Right cardiac atrium (tissue), 5 donors: ENCODE measurements around the gene RCAN3. TPM values are rescaled to one million over a fixed set of nuclear protein-coding genes. Genes with fewer than 3 reads are reported as not detected.
"Not testable (repeated sequence)": the region's sequence is repeated elsewhere in the genome, so short reads cannot be mapped to it uniquely, and the experiment has no call there.

Experiments used
- ATAC-seq, 2 donors: fragments of 200-7000 bp; cut with Tn5 transposase; one replicate each; pipeline versions ENCODE4 v1.8.0 to v1.9.1; 2020; ENCODE audit warnings: moderate library complexity in 2 of 2, mild to moderate bottlenecking in 1 of 2
- DNase-seq, 3 donors: peaks; one replicate each; pipeline ENCODE4 v3.0.0-alpha.2; 2020
- H3K27ac ChIP-seq: one replicate; pipeline ENCODE4 v1.5.1; 2013; ENCODE audit warnings: mild to moderate bottlenecking, low read length, control low read depth, moderate library complexity
- H3K27me3 ChIP-seq: one replicate; pipeline ENCODE4 v1.6.1; 2013; ENCODE audit not compliant: control insufficient read depth, insufficient read depth
- H3K4me1 ChIP-seq: one replicate; pipeline ENCODE4 v1.6.1; 2013; ENCODE audit warnings: low read length; ENCODE audit not compliant: control insufficient read depth, insufficient read depth
- H3K4me3 ChIP-seq: one replicate; pipeline ENCODE4 v1.5.1; 2013; ENCODE audit warnings: low read length, control low read depth
- H3K9me3 ChIP-seq: one replicate; pipeline ENCODE4 v1.6.1; 2013; ENCODE audit warnings: low read length; ENCODE audit not compliant: control insufficient read depth
- WGBS: extraction: QIAGEN DNeasy Blood & Tissue Kit; methylation state at CpG from one replicate; pipeline ENCODE4 v1.1.7; 2013; 5-methylcytosine and 5-hydroxymethylcytosine counted together
- intact Hi-C, 4 donors: fragments of 100-400 bp; cut with DNase I; formaldehyde crosslinking; loops; one replicate each; pipeline versions ENCODE4 v1.11.0 to v1.14.0; 2022 to 2023
- polyA plus RNA-seq: library from polyadenylated mRNA; stranded (reverse); fragments of 200-250 nt; gene quantifications from one replicate; pipeline ENCODE4 v1.2.3, GENCODE V29; 2013
- total RNA-seq, 4 donors: library from RNA; stranded (reverse); fragmentation: NEBNext Ultra II Directional; extraction: Animal tissue kit (Norgen Biotek cat#: 25700); gene quantifications; one replicate each; pipeline ENCODE4 v1.2.1, GENCODE V29; 2021
- donor health status: healthy with polysubstance abuse.
- donor health status: DM: no; HTN: yes; CAD: no.
- donor health status: DM: no; HTN: no; CAD: no.
- donor health status: DM: no; HTN: yes; CAD: no; lungs with severe emphysema.
- donor health status: DM: yes; HTN: yes; CAD: no.

RCAN3 gene
- total and polyA plus RNA-seq, 5 donors: 2.1 to 6.6 (median 6.0) TPM

- ATAC-seq: no peak
- WGBS: 93% methylated on average over 5 of the region's 5 CpGs
- intact Hi-C loops: no loop called here
Measured at GRCh38 chr1:24514946-24515345, 12.3 kb downstream of the RCAN3 start.

GRCh38 chr1:24515671-24516209 lies 13.1 kb downstream of the RCAN3 start:
- H3K27me3 ChIP-seq, H3K27ac ChIP-seq, H3K4me1 ChIP-seq, DNase-seq, intact Hi-C loops, H3K4me3 ChIP-seq, H3K9me3 ChIP-seq: not testable (repeated sequence)
- WGBS: 91% methylated on average over 14 of the region's 14 CpGs
- peak in 1 of 2 donors; percentile 39 for ATAC-seq

More at GRCh38 chr1:24514946-24515345, 12.3 kb downstream of the RCAN3 start:
- Histone ChIP-seq H3K27ac (no peak overlapping the region), H3K9me3 (no peaks in the 10 kb centered on the region), H3K4me3 (no peak overlapping the region), H3K27me3 (no peaks in the 10 kb centered on the region), H3K4me1 (no peaks in the 10 kb centered on the region)
- no peak for DNase-seq

GRCh38 chr1:24516506-24516905 lies 13.9 kb downstream of the RCAN3 start:
- no peaks in the 10 kb centered on the region for H3K9me3 ChIP-seq
- H3K27ac ChIP-seq: no peak overlapping the region
- H3K27me3 ChIP-seq: no peaks in the 10 kb centered on the region
- WGBS: 87% methylated on average over 12 of the region's 12 CpGs
- intact Hi-C loops: no loop called here
- ATAC-seq (no peak), DNase-seq (no peak)
- no peak overlapping the region for H3K4me3 ChIP-seq
- H3K4me1 ChIP-seq: no peaks in the 10 kb centered on the region

DNA sequence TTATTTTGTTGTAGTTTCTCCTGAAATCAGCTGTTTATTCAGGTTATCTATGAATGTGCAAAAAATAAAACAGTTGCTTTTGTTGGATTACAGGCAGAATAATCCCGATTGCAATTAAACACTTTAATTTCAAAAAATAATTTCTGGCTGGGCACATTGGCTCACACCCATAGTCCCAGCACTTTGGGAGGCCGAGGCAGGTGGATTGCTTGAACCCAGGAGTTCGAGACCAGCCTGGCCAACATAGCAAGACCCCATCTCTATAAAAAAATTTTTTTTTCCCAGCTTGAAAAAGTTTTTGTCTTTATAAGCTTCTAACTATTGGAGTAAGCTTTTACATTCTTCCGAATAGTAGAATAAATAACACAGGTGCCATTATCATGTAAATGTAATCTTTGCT lies 15.3 kb downstream of the RCAN3 start:
- Histone ChIP-seq H3K4me1 (no peaks in the 10 kb centered on the region), H3K9me3 (no peaks in the 10 kb centered on the region), H3K27me3 (no peaks in the 10 kb centered on the region), H3K27ac (no peak overlapping the region), H3K4me3 (no peak overlapping the region)
- ATAC-seq: no peak
- WGBS: 92% methylated on average over 4 of the region's 4 CpGs
- intact Hi-C loops: no loop called here
- DNase-seq: no peak

- intact Hi-C loops: not testable (repeated sequence)
Measured at GRCh38 chr1:24520282-24520681, 17.6 kb downstream of the RCAN3 start.

DNA sequence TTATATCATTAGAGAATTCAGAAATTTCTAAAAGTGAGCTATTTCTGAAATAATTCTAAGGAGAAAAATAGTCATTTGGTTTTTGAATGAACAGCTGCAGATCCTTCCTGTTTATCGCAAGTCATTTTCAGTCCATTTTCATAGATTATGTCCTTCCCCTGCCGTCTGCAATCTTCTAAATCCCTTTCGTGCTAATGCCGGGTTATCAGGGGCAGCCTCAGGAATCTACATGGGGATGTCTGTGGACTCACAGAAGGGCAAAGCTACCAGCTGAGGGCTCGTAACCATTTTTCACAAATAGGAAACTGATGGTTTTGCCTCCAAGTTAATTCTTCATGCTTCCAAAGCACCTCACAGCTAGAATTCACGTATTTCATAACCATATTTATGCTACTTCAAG lies 23.0 kb downstream of the RCAN3 start:
- ATAC-seq (no peak), DNase-seq (no peak)
- no peaks in the 10 kb centered on the region for H3K27me3 ChIP-seq
- no peak overlapping the region for H3K4me3 ChIP-seq
- no peaks in the 10 kb centered on the region for H3K9me3 ChIP-seq
- H3K27ac ChIP-seq: no peak overlapping the region
- H3K4me1 ChIP-seq: no peaks in the 10 kb centered on the region
- intact Hi-C loops: no loop called here
- 73% methylated on average over 6 of the region's 6 CpGs for WGBS

More at GRCh38 chr1:24520282-24520681, 17.6 kb downstream of the RCAN3 start:
- H3K4me3 ChIP-seq, ATAC-seq, H3K27me3 ChIP-seq, DNase-seq, H3K27ac ChIP-seq, H3K9me3 ChIP-seq, H3K4me1 ChIP-seq: not testable (repeated sequence)
- 95% methylated on average over 5 of the region's 5 CpGs for WGBS

DNA sequence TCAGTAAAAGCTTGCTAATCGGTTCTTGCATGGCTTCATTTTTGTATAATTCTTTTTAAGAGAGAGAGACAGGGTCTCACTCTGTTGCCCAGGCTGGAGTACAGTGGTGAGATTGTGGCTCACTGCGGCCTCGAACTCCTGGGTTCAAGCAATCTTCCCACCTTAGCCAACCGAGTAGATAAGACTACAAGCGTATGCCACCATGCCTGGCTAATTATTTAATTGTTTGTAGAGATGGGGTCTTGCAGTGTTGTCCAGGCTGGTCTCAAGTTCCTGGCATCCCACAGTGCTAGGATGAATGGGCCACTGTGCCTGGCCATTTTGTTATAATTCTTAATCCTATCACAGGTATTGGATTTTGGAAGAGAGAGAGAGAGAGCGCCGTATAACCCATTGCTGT lies 23.4 kb downstream of the RCAN3 start:
- intact Hi-C loops: no loop called here
- Histone ChIP-seq H3K4me3 (no peak overlapping the region), H3K27ac (no peak overlapping the region), H3K4me1 (no peaks in the 10 kb centered on the region), H3K27me3 (no peaks in the 10 kb centered on the region), H3K9me3 (no peaks in the 10 kb centered on the region)
- ATAC-seq: no peak
- 83% methylated on average over 7 of the region's 7 CpGs for WGBS
- DNase-seq: no peak

DNA sequence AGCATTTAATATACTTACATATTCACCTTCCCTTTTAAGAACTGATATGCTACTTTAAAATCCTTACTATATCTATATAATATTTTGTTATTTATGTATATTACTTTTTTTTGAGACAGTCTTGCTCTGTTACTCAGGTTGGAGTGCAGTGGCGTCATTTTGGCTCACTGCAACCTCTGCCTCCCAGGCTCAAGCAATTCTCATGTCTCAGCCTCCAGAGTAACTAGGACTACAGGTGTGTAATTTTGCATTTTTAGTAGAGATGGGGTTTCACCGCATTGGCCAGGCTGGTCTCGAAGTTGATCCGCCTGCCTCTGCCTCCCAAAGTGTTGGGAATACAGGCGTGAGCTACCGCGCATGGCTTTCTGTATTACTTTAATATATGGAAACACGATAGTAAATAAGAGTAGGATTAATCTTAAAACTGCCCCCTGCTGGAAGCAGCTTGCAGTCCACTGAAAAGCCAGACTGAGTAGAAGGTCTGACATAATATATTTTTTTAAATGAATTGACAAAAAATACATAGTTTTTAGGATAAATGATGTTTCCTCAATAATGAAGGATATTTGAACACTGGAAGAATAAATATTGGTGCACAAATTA lies 24.4 kb downstream of the RCAN3 start:
- no peak overlapping the region for H3K4me3 ChIP-seq
- intact Hi-C loops: no loop called here
- H3K9me3 ChIP-seq: no peaks in the 10 kb centered on the region
- DNase-seq (no peak), ATAC-seq (no peak)
- 80% methylated on average over 8 of the region's 8 CpGs for WGBS
- no peaks in the 10 kb centered on the region for H3K27me3 ChIP-seq
- H3K4me1 ChIP-seq: no peaks in the 10 kb centered on the region
- no peak overlapping the region for H3K27ac ChIP-seq

DNA sequence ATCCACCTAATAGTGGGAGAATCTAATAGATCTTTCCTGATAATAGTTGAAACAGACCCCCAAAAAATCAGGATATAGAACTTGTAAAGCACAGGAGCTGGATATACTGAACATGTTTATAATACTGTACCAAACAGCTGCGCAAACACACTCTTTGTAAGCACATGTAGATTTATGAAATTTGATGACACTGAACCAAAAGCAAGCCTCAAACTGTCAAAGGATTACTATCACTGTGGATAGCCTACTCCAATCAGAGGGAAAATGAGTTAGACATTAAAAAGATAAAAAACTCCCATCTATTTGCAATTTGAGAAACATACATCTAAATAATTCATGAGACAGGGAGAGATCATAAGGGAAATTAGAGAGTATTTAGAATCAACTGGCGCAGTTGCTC lies 26.1 kb downstream of the RCAN3 start:
- no peaks in the 10 kb centered on the region for H3K9me3 ChIP-seq
- H3K27me3 ChIP-seq: no peaks in the 10 kb centered on the region
- no peak for ATAC-seq
- DNase-seq: no peak
- intact Hi-C loops: no loop called here
- 97% methylated on average over 2 of the region's 2 CpGs for WGBS
- H3K27ac ChIP-seq: no peak overlapping the region
- H3K4me3 ChIP-seq: no peak overlapping the region
- H3K4me1 ChIP-seq: no peaks in the 10 kb centered on the region

GRCh38 chr1:24529292-24529691 lies 26.7 kb downstream of the RCAN3 start:
- H3K4me1 ChIP-seq, H3K27me3 ChIP-seq, H3K4me3 ChIP-seq, DNase-seq, H3K27ac ChIP-seq, ATAC-seq, H3K9me3 ChIP-seq, intact Hi-C loops: not testable (repeated sequence)
- WGBS: 90% methylated on average over 7 of the region's 7 CpGs

DNA sequence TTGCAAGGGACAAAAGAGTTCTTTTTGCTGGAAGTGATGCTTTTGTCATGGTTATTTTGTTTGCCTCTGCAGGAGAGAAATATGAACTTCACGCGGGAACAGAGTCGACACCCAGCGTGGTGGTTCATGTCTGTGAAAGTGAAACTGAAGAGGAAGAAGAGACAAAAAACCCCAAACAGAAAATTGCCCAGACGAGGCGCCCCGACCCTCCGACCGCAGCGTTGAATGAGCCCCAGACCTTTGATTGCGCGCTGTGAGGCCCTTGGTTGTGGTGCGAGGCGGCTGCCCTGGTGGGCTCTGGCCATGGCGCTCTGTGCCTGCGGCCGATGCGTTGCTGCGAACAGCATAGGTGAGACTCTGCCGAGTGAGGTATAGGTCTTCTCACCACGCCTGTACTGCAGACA lies 32.4 kb downstream of the RCAN3 start:
- DNase-seq (no peak), ATAC-seq (no peak)
- intact Hi-C loops: no loop called here
- no peaks in the 10 kb centered on the region for H3K27me3 ChIP-seq
- H3K4me1 ChIP-seq: no peaks in the 10 kb centered on the region
- no peak overlapping the region for H3K27ac ChIP-seq
- H3K9me3 ChIP-seq: no peaks in the 10 kb centered on the region
- no peak overlapping the region for H3K4me3 ChIP-seq
- 81% methylated on average over 21 of the region's 21 CpGs for WGBS

GRCh38 chr1:24535778-24536177 lies 33.1 kb downstream of the RCAN3 start:
- Histone ChIP-seq H3K4me1 (no peaks in the 10 kb centered on the region), H3K4me3 (no peak overlapping the region), H3K9me3 (no peaks in the 10 kb centered on the region), H3K27ac (no peak overlapping the region), H3K27me3 (no peaks in the 10 kb centered on the region)
- intact Hi-C loops: no loop called here
- no peak for DNase-seq
- no peak for ATAC-seq
- 87% methylated on average over 8 of the region's 8 CpGs for WGBS
